GM21737 (cell line): ENCODE measurements around the gene GTF2F2.

Experiments
- ATAC-seq: cut with Tn5 transposase; IDR thresholded peaks from one replicate; pipeline ENCODE4 v1.9.1; 2021; ENCODE audit warnings: mild to moderate bottlenecking, moderate library complexity; ENCODE audit not compliant: unreplicated experiment

GTF2F2 gene

DNA sequence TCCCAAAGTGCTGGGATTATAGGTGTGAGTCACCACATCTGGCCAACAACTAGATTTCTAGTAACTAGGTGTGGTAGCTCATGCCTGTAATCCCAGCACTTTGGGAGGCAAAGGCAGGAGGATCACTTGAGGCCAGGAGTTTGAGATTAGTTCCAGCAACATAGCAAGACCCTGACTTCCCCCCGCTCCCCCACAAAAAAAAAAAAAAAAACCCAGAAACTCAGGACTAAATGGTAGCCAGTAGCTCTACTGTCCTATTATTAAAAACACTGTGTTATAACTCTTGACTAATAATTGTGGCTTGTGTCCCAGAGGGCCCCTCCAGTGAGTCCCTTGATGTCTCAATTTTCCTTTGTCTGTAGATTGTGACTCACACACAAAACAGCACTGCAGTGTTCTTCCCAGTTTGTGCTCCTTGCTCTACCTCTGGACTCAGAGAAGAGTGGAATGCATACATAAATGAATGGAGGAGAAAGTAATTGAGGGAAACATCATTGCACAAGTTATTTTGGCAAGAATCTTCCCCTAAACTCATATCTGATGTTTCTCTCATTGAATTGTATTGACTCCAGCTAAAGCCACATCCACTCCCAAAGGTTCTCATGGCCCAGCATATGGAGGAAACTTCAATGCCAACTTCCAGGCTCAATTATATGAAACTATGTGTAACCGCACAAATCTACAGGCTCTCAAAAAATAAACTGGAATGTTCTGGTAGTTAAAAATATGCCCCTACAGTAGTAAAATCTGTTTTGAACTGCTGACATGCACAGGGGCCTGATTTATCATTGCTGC is 211.9 kb downstream of the GTF2F2 start:
- no peak for ATAC-seq

DNA sequence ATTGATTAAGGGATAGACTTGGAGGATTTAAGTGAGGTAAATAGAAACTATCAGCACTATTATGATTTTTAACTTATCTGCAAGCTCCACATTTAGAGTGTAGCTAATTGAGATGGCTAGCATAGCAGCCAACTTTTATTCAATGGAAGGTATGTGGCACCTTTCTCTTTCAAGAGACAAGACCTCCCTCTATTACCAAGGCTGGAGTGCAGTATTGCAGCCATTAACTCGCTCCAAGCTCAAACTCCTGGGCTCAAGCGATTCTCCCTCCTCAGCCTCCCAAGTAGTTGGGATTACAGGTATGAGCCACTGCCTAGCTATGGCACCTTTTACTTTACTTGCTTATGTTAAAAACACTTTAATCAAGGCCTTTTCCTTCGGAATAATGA is 212.5 kb downstream of the GTF2F2 start:
- no peak for ATAC-seq

DNA sequence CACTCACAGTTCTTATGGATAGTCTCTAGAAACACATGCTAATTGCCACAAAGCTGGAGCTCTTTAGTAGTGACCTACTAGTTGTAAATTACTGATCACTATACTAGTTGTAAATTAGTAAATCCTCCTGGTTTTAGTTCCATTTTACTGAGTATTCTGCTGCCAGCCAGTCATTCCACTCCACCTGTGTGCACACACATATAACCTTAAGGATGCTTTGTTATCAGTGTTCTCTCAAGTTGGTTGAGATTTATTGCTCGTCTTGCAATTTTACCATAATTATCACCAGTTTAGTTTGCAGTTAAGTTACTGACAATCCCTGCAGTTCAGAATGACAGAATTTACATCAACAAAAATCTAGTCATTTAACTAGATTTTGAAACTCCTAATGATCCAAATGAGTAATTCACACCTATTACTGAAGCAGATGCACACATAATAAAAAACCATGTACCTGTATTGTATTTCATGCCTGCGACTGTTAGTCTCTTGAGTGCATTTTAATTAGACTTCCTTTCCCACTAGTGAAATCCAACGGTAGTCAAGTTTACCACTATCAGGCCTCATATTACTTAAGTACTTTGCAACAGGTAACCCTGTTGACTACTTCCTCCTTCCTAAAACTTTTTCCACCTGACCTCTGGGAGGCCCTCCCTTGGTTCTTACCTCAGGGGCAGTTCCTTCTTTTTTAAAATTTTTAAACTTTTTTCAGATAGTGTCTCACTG is 213.1 kb downstream of the GTF2F2 start:
- ATAC-seq = no peak
